ENCODE measurements around the gene ATP13A3.

- no peak for TF ChIP-seq EZH2 (IDR thresholded peaks at IDR 0.05; ENCODE audit: low read length, missing control alignments)
- no peak for TF ChIP-seq CTCF (conservative IDR thresholded peaks at IDR 0.05 in 1 of 2, IDR thresholded peaks at IDR 0.05 in 1 of 2; ENCODE audit: low read depth in 1 of 2, low read length in 2 of 2)
Observed at GRCh38 chr3:194507571-194507970, 20.8 kb upstream of the ATP13A3 start.
